NCI-H2107 treated with DMSO at 0.1 percent for 48 hours (cell line): ENCODE measurements around the gene RNASEH2C.
"Not testable (repeated sequence)": the region's sequence is repeated elsewhere in the genome, so short reads cannot be mapped to it uniquely, and the experiment has no call there.

ENCODE experiments used
- DNase-seq: peaks from one replicate; lab custom pipeline; 2025; ENCODE audit not compliant: unreplicated experiment; lab: John Stamatoyannopoulos, UW

Gene RNASEH2C

GRCh38 chr11:65717906-65718305, 2.7 kb downstream of the RNASEH2C start:
- no peak for DNase-seq

- no peak for DNase-seq
Measured at GRCh38 chr11:65716774-65717405, 3.7 kb downstream of the RNASEH2C start.

GRCh38 chr11:65716302-65716701, 4.3 kb downstream of the RNASEH2C start:
- no peak for DNase-seq

- DNase-seq, result no peak
Measured at GRCh38 chr11:65714433-65714832, 6.2 kb downstream of the RNASEH2C start.

DNA sequence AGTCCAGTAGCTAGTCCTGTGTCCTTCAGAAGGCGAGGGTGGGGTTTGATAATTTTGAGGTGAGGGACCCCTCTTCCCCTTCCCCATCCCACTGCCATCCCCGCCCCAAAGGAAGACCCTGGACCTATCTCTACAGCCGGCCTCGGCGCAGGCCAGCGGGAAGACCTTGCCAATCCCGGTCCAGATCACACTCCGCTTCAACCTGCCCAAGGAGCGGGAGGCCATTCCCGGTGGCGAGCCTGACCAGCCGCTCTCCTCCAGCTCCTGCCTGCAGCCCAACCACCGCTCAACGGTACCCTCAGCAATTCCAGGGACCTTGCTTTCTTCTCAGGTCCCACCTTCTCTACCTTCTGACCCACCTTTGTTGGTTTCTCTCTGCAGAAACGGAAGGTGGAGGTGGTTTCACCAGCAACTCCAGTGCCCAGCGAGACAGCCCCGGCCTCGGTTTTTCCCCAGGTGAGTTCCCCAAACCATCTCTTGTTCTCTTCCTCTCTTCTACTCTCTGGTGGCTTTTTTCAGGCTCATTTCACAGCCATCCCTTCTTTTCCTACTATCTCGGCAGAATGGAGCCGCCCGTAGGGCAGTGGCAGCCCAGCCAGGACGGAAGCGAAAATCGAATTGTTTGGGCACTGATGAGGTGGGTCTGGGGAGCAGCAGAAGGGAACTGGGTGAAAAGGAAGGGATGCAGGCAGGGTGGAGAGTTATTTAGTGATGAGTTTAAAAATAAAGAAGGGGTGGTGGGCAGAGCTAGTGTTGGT, 7.2 kb downstream of the RNASEH2C start:
- no peak for DNase-seq

- no peak for DNase-seq
Measured at GRCh38 chr11:65712633-65713076, 7.9 kb downstream of the RNASEH2C start.

DNA sequence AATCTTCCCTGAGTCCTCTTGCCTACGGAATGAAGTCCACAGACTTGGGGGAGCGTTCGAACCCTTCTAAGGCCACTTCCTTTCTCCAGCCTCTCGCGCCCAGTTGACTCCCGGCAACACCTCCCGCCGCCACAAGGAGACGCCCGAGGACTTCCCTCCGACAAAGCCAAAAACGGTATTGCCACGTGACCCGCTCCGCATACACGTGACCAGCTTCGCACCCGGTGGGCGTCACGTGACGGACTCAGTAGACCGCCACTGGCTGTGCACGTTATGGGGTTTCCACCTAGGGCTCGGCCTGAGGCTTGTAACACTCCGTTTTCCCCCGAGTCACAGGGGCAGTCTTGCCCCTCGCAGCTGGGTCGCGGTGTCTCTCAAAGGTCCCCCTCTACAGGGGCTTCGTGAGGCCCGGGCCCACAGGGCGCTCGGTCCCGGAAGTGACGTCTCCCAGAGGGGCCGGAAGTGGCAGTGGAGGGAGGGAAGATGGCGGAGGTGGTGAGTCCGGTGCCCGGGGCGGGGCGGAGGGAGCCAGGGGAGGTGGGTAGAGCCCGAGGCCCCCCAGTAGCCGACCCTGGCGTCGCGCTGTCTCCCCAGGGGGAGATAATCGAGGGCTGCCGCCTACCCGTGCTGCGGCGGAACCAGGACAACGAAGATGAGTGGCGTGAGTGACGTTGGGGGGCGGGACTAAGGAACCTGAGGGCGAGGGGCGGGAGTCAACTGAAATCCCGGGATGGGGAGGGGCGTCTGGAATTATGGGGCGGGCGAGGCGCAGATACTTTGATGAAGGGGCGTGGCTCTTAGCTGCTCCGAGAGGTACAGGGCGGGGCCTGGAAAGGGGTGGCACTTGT, 8.6 kb downstream of the RNASEH2C start, which contains the start of gene KAT5:
Gene KAT5, plus strand, starts transcription at position 468 of the 848 bp plus-strand sequence. Its CDS starts 16 bp downstream, at position 484.
- DNase-seq, result peak; percentile 90

DNA sequence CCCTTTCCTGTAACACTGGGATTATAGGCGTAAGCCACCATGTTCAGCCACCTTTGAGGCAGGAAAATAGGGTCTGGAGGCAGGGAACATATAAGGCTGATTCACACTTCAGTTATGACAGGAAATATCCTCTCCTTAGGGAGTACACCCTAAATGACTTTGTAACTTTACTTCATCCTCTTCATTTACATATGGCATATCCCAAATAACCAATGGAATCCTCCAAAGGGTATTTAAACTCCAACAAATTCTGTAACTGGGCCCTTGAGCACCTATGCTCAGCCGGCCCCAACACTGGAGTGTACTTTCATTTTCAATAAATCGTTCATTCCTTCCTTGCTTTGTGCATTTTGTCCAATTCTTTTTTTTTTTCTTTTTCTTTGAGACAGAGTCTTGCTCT, 10.2 kb downstream of the RNASEH2C start:
- DNase-seq, result no peak

DNA sequence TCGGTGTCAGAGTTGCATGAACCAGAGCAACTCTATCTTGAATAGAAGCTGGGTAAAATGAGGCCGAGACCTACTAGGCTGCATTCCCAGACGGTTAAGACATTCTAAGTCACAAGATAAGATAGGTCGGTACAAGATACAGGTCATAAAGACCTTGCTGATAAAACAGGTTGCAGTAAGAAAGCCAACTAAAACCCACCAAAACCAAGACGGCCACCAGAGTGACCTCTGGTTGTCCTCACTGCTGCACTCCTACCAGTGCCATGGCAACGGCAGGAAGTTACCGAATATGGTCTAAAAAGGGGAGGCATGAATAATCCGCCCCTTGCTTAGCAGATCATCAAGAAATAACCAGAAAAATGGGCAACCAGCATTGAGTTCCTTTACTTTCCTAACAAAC, 10.9 kb downstream of the RNASEH2C start:
- DNase-seq, result no peak

DNA sequence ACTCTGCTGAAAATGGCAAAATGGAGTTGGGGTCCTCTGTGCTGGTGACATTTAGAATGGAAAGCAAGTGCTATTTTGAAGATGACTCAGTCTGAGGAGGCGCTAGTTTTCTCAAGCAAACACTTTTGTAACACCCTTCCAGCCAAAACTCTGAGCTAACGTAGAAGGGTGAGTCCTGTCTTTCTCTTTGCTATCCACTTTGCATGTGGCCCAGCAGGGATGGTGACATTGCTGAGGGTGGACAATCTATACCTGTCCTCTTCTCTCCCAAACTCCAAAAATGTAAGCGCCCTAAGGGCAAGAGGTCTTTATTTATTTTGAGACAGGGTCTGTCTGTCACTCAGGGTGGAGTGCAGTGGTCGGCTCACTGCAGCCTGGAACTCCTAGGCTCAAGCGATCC, 12.1 kb downstream of the RNASEH2C start:
- no peak for DNase-seq

- DNase-seq, result not testable (repeated sequence)
Measured at GRCh38 chr11:65707002-65707401, 13.6 kb downstream of the RNASEH2C start.

DNA sequence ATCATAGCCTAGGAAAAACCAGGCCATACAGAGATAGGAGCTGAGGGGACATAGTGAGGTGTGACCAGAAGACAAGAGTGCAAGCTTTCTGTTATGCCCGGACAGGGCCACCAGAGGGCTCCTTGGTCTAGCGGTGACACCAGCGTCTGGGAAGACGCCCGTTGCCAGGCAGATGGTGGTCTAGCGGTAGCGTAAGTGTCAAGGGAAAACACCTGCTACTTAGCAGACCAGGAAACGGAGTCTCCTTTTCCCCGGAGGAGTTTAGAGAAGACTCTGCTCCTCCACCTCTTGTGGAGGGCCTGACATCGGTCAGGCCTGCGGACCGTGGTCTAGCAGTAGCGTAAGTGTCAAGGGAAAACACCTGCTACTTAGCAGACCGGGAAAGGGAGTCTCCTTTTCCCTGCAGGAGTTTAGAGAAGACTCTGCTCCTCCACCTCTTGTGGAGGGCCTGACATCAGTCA, 14.3 kb downstream of the RNASEH2C start:
- peak; percentile 28 for DNase-seq

DNA sequence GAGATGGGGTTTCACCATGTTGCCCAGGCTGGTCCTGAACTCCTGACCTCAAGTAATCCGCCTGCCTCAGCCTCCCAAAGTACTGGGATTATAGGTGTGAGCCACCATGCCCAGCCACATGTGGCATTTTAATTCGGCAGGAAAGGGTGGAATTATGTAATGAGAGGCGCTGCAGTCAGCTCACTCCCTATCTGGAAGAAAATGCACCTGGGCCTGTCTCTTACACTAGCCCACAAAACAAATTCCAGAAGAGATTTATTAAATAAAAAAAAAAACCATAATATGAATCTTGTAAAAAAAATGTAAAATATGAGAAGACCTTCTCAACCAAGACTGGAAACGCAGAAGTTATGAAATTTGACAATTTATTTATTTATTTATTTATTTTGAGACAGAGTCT, 16.8 kb downstream of the RNASEH2C start:
- DNase-seq, result no peak

DNA sequence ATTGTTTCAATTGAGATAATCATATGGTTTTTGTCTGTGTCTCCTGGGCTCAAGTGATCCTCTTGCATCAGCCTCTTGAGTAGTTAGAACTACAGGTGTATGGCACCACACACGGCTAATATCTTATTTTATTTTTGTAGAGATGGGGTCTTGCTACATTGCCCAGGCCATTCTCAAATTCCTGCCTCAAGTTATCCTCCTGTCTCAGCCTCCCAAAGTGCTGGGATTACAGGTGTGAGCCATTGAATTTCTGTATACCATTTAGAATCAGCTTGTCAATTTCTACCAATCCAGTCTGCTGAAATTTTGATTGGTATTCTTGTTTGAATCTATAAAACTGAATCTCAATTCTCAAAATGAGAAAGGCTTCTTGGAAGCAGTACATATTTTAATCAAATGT, 18.9 kb downstream of the RNASEH2C start:
- DNase-seq, result no peak

DNA sequence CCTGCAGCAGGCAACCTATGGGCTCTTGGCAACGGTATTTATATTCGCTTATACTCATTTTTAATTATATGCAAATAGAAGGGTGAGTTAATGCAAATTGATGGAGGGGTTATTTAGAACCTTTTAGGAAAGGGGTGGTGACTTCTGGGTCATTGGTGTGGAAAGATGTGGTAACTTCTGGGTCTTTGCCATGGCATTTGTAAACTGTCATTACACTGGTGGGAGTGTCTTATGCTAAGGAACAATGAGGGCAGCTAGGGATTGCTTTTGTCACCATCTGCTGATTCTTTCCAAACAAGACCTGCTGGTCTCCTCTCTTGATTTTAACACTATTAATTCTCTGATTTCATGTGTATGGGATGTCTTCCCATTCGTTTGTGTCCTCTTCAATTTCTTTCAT, 20.2 kb downstream of the RNASEH2C start:
- DNase-seq, result no peak

- no peak for DNase-seq
Measured at GRCh38 chr11:65699306-65699705, 21.3 kb downstream of the RNASEH2C start.

DNA sequence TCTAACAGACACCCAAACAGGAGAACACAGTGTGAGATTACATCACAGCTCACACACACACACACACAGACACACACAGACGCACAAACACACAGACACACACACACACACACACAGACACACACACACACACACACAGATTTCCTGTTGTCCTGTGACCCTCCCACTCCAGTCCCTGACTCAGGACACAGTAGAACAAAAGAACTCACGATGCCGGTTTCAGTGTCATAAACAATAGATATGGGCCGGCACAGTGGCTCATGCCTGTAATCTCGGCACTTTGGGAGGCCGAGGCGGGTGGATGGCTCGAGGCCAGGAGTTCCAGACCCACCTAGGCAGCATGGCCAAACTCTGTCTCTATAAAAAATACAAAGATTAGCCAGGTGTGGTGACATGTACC, 22.4 kb downstream of the RNASEH2C start:
- no peak for DNase-seq

GRCh38 chr11:65696802-65697552, 23.6 kb downstream of the RNASEH2C start:
- DNase-seq, result no peak

DNA sequence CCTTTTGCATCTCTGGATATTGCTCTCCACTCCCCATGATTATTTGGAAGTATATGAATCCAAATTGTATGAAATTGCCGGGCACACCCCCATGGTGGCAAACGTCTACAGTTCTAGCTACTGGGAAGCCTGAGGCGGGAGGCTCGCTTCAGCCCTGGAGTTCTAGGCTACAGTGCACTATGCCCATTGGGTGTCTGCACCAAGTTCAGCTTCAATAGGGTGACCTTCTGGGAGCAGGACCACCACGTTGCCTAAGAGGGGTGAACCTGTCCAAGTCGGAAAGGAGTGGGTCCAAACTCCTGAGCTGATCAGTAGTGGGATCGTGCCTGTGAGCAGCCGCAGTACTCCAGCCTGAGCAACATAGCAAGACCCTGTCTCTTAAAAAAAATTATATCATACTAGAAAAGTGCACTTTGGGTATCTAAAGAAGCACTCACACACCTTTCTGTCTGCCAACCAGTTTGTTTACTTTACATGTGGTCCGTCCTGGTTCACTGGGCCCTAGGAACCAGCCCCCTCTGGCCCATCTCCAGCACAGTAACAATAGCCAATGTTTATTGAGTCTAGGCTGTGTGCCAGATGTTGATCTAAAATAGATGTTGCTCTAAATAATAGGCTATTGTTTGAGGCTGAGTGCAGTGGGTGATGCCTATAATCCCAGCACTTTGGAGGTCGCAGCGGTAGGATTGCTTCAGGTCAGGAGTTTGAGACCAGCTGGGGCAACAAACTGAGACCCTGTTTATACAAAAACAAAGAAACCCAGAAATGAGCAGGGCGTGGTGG, 24.9 kb downstream of the RNASEH2C start:
- peak; percentile 96 for DNase-seq

GRCh38 chr11:65692367-65692766, 28.2 kb downstream of the RNASEH2C start:
- DNase-seq, result no peak
